Rectal smooth muscle tissue (tissue), 1 donor: ENCODE data around the gene ARHGDIG.
"Not testable (repeated sequence)": the region's sequence is repeated elsewhere in the genome, so short reads cannot be mapped to it uniquely, and the experiment has no call there.

Experiments used
- H3K27ac ChIP-seq: one replicate; pipeline ENCODE4 v1.7.0; 2013; ENCODE audit warnings: low read depth, low read length, inconsistent platforms
- H3K27me3 ChIP-seq: one replicate; pipeline ENCODE4 v1.7.0; 2013; ENCODE audit warnings: low read length; ENCODE audit not compliant: control insufficient read depth, insufficient read depth
- H3K36me3 ChIP-seq: one replicate; pipeline ENCODE4 v1.7.0; 2013; ENCODE audit warnings: low read length; ENCODE audit not compliant: control insufficient read depth, insufficient read depth
- H3K4me1 ChIP-seq: one replicate; pipeline ENCODE4 v1.7.0; 2013; ENCODE audit warnings: low read length; ENCODE audit not compliant: control insufficient read depth, insufficient read depth
- H3K4me3 ChIP-seq: one replicate; pipeline ENCODE4 v1.7.0; 2013; ENCODE audit warnings: low read length
- H3K9ac ChIP-seq: one replicate; pipeline ENCODE4 v1.7.0; 2013; ENCODE audit warnings: low read length

The ARHGDIG gene

GRCh38 chr16:265711-266110 is 14.7 kb upstream of the ARHGDIG start:
- Histone ChIP-seq H3K9ac (no peak overlapping the region), H3K27ac (no peak overlapping the region), H3K4me1 (no peaks in the 10 kb centered on the region), H3K27me3 (no peaks in the 10 kb centered on the region), H3K4me3 (no peak overlapping the region), H3K36me3 (peaks cover 18% of the 10 kb centered on the region)

GRCh38 chr16:266258-267164 is 13.9 kb upstream of the ARHGDIG start:
- Histone ChIP-seq H3K4me3 (no peak overlapping the region), H3K27me3 (no peaks in the 10 kb centered on the region), H3K36me3 (peaks cover 14% of the 10 kb centered on the region), H3K27ac (no peak overlapping the region), H3K9ac (no peak overlapping the region), H3K4me1 (no peaks in the 10 kb centered on the region)

- not testable (repeated sequence) for H3K4me1 ChIP-seq, H3K36me3 ChIP-seq, H3K27me3 ChIP-seq, H3K4me3 ChIP-seq, H3K9ac ChIP-seq, H3K27ac ChIP-seq
These were observed 12.8 kb upstream of the ARHGDIG start for GRCh38 chr16:267562-267961.

GRCh38 chr16:268141-269053 is 12.0 kb upstream of the ARHGDIG start:
- H3K4me3 ChIP-seq: no peak overlapping the region
- no peak overlapping the region for H3K9ac ChIP-seq
- H3K27ac ChIP-seq: no peak overlapping the region
- H3K4me1 ChIP-seq: no peaks in the 10 kb centered on the region
- H3K36me3 ChIP-seq: peaks cover 5% of the 10 kb centered on the region
- H3K27me3 ChIP-seq: no peaks in the 10 kb centered on the region

GRCh38 chr16:269061-269796 is 11.2 kb upstream of the ARHGDIG start:
- H3K9ac ChIP-seq: no peak overlapping the region
- peaks cover 5% of the 10 kb centered on the region for H3K36me3 ChIP-seq
- H3K4me1 ChIP-seq: no peaks in the 10 kb centered on the region
- no peak overlapping the region for H3K4me3 ChIP-seq
- H3K27me3 ChIP-seq: no peaks in the 10 kb centered on the region
- H3K27ac ChIP-seq: no peak overlapping the region

GRCh38 chr16:270381-271255 is 9.8 kb upstream of the ARHGDIG start:
- Histone ChIP-seq H3K4me3 (no peak overlapping the region), H3K9ac (no peak overlapping the region), H3K4me1 (no peaks in the 10 kb centered on the region), H3K27ac (no peak overlapping the region), H3K27me3 (no peaks in the 10 kb centered on the region), H3K36me3 (peaks cover under 1% of the 10 kb centered on the region)

- Histone ChIP-seq H3K27me3 (no peaks in the 10 kb centered on the region), H3K4me1 (no peaks in the 10 kb centered on the region), H3K4me3 (no peak overlapping the region), H3K36me3 (no peaks in the 10 kb centered on the region), H3K27ac (no peak overlapping the region), H3K9ac (no peak overlapping the region)
These were observed 7.5 kb upstream of the ARHGDIG start for GRCh38 chr16:272633-273546.

- Histone ChIP-seq H3K27me3 (no peaks in the 10 kb centered on the region), H3K36me3 (no peaks in the 10 kb centered on the region), H3K9ac (no peak overlapping the region), H3K4me3 (no peak overlapping the region), H3K4me1 (no peaks in the 10 kb centered on the region), H3K27ac (no peak overlapping the region)
These were observed 6.6 kb upstream of the ARHGDIG start for GRCh38 chr16:273547-274421.

- Histone ChIP-seq H3K9ac (no peak overlapping the region), H3K27me3 (no peaks in the 10 kb centered on the region), H3K4me3 (peak overlapping the region; percentile 73), H3K27ac (no peak overlapping the region), H3K36me3 (no peaks in the 10 kb centered on the region), H3K4me1 (no peaks in the 10 kb centered on the region)
These were observed 5.2 kb upstream of the ARHGDIG start for GRCh38 chr16:275041-275641.

- H3K27me3 ChIP-seq: no peaks in the 10 kb centered on the region
- H3K36me3 ChIP-seq: no peaks in the 10 kb centered on the region
- H3K9ac ChIP-seq: no peak within 1 kb of the TSS
- H3K27ac ChIP-seq: no peak within 1 kb of the TSS
- peak within 1 kb of the TSS; percentile 73 for H3K4me3 ChIP-seq
- H3K4me1 ChIP-seq: no peaks in the 10 kb centered on the region
These were observed 4.6 kb upstream of the ARHGDIG start, which contains the start of gene RGS11 for GRCh38 chr16:275786-276232. Gene RGS11 (minus strand): TSS chr16:275944. CDS start chr16:275911, 33 bp downstream.
